ENCODE data around the gene TMUB1.

Gene TMUB1

GRCh38 chr7:151071032-151071866 is 12.0 kb downstream of the TMUB1 start:
- H3K4me3 ChIP-seq (ENCODE audit: low read depth, low read length), result no peak overlapping the region
- in situ Hi-C loops (cut with HindIII; ENCODE audit: low pct_ligation_motif_present, low sequenced_read_pairs), result no loop called here
- no peaks in the 10 kb centered on the region for H3K27me3 ChIP-seq (replicated peaks)
- no peak for TF ChIP-seq CTCF (IDR thresholded peaks at IDR 0.05; ENCODE audit: low read depth, low read length, missing control alignments)
- no peak for DNase-seq
- H3K36me3 ChIP-seq (replicated peaks), result peaks cover 90% of the 10 kb centered on the region
- H3K27ac ChIP-seq, result no peak overlapping the region

DNA sequence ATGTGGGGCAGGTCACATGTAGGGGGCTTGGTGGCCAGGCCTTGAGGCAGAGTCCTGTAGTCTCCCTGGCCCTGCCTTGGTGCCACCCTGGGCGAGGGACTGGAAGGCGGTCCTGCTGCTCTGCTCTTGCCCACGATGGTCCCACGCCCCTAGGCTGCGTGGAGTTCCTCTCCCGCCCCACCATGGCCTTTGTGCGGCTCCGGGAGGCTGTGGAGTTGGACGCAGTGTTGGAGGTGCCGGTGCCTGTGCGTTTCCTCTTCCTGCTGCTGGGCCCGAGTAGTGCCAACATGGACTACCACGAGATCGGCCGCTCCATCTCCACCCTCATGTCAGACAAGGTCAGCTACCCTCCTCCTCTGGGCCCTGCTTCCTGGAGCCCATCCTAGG is 12.7 kb downstream of the TMUB1 start:
- no peak for DNase-seq
- TF ChIP-seq CTCF (IDR thresholded peaks at IDR 0.05; ENCODE audit: low read depth, low read length, missing control alignments), result no peak
- in situ Hi-C loops (cut with HindIII; ENCODE audit: low pct_ligation_motif_present, low sequenced_read_pairs), result no loop called here
- Histone ChIP-seq H3K27ac (no peak overlapping the region), H3K27me3 (replicated peaks) (no peaks in the 10 kb centered on the region), H3K36me3 (replicated peaks) (peaks cover 90% of the 10 kb centered on the region), H3K4me3 (ENCODE audit: low read depth, low read length) (no peak overlapping the region)

DNA sequence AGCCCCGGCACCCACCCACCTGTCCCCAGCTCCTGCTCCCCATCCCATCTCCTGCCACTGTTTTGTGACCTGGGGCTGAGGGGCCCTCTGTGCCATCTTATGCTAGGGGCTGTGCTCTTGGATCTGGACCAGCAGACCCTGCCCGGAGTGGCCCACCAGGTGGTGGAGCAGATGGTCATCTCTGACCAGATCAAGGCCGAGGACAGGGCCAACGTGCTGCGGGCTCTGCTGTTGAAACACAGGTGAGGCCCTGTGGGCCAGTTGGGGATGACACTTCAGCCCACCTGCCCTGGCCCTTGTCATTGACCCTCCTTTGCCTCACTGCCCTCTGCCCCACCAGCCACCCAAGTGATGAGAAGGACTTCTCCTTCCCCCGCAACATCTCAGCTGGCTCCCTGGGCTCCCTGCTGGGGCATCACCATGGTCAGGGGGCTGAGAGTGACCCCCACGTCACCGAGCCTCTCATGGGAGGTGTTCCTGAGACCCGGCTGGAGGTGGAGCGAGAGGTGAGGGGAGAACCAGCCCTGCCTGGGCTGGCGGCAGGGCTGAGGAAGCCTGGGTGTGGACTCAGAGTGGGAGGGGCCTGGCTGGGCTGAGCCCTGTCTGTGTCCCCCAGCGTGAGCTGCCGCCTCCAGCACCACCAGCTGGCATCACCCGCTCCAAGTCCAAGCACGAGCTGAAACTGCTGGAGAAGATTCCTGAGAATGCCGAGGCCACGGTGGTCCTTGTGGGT is 13.3 kb downstream of the TMUB1 start:
- no peaks in the 10 kb centered on the region for H3K27me3 ChIP-seq (replicated peaks)
- TF ChIP-seq CTCF (IDR thresholded peaks at IDR 0.05; ENCODE audit: low read depth, low read length, missing control alignments), result no peak
- peaks cover 87% of the 10 kb centered on the region for H3K36me3 ChIP-seq (replicated peaks)
- no peak overlapping the region for H3K4me3 ChIP-seq (ENCODE audit: low read depth, low read length)
- H3K27ac ChIP-seq, result no peak overlapping the region
- DNase-seq, result no peak
- in situ Hi-C loops (cut with HindIII; ENCODE audit: low pct_ligation_motif_present, low sequenced_read_pairs), result no loop called here

- Histone ChIP-seq H3K27me3 (replicated peaks) (no peaks in the 10 kb centered on the region), H3K4me3 (ENCODE audit: low read depth, low read length) (no peak overlapping the region), H3K27ac (peak overlapping the region; percentile 51), H3K36me3 (replicated peaks) (peaks cover 81% of the 10 kb centered on the region)
- in situ Hi-C loops (cut with HindIII; ENCODE audit: low pct_ligation_motif_present, low sequenced_read_pairs), result no loop called here
- peak; percentile 79 for DNase-seq
- no peak for TF ChIP-seq CTCF (IDR thresholded peaks at IDR 0.05; ENCODE audit: low read depth, low read length, missing control alignments)
These were observed 15.1 kb downstream of the TMUB1 start for GRCh38 chr7:151068069-151068773.

GRCh38 chr7:151066273-151066974 is 16.9 kb downstream of the TMUB1 start:
- in situ Hi-C loops (cut with HindIII; ENCODE audit: low pct_ligation_motif_present, low sequenced_read_pairs), result no loop called here
- TF ChIP-seq CTCF (IDR thresholded peaks at IDR 0.05; ENCODE audit: low read depth, low read length, missing control alignments), result no peak
- H3K36me3 ChIP-seq (replicated peaks), result peaks cover 69% of the 10 kb centered on the region
- no peak overlapping the region for H3K4me3 ChIP-seq (ENCODE audit: low read depth, low read length)
- DNase-seq, result no peak
- H3K27me3 ChIP-seq (replicated peaks), result no peaks in the 10 kb centered on the region
- H3K27ac ChIP-seq, result no peak overlapping the region

All from brain microvascular endothelial cell (primary cell).